GM12872 (cell line): ENCODE results near the gene AP2A2.
A peak's percentile ranks its signal among the peaks of the same experiment; 100 is the strongest.

Experiments
- TF ChIP-seq, protein P1 (sequence below): IDR thresholded peaks from 3 replicates; pipeline ENCODE4 v1.5.1; 2011; ENCODE audit warnings: low read depth, mild to moderate bottlenecking, low read length, moderate library complexity; ENCODE audit not compliant: insufficient read depth

Gene AP2A2

DNA sequence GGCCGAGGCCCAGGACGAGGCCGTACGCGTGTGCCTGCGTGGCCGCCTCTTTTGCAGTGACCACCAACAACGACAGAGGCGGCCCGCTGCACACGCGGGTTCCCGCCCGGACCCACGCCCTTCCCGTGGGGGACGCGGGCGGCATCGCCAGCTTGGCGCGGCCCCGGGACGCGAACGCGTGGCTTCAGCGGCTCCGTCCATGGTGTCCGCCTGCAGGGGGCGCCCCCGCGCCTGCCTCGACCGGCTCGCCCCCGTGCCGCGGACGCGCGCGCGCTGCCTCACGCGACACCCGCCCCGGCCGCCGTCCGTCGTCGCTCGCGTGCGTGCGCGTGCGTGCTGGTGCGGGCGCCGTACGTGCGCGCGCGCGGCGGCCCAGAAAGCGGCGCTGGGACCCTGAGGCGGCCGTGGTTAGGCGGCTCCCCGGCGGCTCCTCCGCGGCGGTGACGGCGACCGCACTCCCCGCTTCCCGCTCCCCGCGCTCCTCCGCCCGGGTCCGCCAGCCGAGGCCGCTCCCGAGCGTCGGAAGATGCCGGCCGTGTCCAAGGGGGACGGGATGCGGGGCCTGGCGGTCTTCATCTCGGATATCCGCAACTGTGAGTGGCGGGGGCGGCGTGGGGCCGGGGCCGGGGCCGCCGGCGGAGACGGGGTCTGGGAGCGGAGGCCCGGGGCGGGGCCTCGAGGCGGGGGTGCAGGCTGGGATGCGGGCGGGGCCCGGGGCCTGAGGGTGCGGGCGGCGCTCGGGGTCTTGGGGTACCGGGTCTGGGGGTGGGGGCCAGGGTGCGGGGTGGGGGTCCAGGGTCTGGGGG, at the start of gene AP2A2:
AP2A2 (plus strand) TSS at position 375 of the 806 bp plus-strand sequence; CDS start at position 527, 152 bp downstream.
- TF ChIP-seq, protein P1, sequence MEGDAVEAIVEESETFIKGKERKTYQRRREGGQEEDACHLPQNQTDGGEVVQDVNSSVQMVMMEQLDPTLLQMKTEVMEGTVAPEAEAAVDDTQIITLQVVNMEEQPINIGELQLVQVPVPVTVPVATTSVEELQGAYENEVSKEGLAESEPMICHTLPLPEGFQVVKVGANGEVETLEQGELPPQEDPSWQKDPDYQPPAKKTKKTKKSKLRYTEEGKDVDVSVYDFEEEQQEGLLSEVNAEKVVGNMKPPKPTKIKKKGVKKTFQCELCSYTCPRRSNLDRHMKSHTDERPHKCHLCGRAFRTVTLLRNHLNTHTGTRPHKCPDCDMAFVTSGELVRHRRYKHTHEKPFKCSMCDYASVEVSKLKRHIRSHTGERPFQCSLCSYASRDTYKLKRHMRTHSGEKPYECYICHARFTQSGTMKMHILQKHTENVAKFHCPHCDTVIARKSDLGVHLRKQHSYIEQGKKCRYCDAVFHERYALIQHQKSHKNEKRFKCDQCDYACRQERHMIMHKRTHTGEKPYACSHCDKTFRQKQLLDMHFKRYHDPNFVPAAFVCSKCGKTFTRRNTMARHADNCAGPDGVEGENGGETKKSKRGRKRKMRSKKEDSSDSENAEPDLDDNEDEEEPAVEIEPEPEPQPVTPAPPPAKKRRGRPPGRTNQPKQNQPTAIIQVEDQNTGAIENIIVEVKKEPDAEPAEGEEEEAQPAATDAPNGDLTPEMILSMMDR: peak; percentile 70

DNA sequence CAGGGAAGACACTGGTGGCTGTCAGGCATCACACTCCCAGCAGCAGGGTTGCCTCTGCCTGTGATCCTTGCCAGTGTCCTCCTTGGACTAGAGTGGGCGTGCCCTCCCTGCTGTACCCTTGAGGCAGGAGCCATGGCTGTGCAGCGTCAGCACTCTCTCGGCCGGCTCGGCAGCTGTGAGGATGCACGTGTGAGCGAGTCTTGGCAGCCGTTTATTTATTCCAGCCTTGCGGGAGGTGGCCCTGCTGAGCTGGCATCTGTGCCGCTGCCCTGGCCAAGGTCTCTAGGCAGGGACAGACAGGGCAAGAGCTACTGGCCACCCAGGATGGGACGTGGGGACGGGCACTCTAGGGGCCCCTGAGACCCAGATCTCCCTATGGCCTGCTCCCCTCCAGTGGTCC, 49.1 kb upstream of the AP2A2 start:
- TF ChIP-seq, protein P1: no peak

DNA sequence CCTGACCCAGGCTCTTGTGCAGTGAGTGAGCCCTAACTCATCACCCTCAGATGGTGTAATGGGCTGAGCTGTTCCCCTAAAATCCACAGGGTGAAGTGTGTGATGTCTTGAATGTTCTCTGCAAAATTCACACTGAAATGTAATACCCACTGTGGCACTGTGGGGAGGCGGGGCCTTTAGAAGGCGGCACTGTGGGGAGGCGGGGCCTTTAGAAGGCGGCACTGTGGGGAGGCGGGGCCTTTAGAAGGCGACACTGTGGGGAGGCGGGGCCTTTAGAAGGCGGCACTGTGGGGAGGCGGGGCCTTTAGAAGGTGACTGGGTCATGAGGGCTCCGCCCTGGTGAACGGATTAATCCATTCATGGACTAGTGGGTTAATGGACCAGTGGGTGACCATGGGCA, 48.1 kb upstream of the AP2A2 start:
- TF ChIP-seq, protein P1: no peak

DNA sequence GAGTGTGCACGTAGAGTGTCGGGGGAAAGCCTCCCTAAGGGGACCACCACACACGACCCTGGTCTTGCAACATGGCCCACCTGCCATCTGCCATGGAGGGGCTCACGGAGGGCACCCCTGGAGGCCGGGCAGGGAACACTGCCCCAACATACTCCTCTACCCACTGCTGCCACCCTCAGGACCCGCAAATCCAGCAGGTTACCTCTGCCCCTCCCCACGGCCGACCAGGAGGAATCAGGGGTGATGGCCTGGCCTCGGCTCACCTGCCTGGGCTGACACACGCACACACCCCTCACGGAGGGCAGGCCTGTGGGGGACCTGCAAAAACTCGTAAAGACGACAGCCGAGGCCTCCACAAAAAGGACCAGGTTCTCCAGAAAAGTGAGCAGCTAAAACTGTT, 45.2 kb upstream of the AP2A2 start:
- TF ChIP-seq, protein P1: no peak

DNA sequence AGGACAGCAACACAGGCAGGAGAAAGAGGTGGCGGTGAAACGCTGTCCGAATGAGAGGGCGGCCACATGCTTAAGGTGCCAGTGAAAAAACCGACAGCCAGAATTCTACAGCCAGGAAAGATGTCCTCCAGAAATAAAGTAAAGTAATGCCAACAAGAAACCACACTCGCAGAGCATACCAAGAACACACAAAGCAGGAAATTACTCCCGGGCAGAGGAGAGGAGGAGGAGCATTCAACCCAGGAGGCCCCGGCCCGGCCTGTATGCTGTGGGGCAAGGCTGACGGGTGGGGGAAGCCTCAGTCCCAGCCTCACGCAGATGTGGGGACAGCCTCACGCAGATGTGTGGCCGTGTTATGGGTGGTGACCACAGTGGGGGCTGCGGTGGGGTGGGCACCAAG, 43.1 kb upstream of the AP2A2 start:
- TF ChIP-seq, protein P1: no peak

DNA sequence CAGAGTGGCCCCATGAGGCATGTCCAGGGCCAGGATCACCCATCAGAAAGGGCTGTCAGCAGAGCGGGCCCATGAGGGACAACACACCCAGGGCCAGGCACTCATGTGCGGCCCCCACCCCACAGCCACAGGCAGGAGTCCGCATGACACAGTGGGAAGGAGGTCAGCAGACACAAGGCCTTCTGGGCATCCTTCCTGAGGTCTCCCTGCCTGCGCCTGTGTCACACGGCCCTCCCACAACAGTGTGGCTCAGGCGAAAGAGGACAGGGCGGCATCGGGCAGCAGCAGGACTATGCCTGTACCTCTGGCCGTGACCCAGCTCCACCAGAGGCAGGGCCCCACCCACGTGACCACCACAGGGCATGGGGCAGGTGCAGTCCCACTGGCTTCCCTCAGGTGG, 42.1 kb upstream of the AP2A2 start:
- TF ChIP-seq, protein P1: no peak

DNA sequence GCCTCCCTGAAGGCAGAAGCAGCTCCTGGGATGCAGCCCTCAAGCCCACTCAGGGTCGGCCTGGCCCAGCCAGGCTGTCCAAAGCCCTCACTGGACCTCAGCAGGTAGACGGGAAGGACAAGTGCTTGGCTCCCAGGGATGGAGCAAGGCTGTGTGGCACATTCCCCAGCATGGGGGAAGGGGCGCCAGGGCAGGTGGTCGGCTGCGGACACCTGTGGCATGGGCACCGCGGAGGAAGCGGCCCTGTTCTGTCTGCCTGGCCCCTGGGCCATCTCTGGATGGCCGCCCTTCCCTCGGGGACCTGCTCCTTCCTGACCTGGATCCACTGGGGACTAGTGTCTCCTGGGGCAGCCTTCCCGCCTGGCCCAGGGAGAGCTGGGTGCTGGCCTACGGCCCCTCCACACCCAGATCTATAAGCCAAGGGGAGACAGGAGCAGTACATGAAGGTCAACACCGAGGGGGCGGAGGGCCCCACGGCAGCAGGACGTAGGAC, 41.0 kb upstream of the AP2A2 start:
- TF ChIP-seq, protein P1: no peak
